ENCODE measurements around the gene BCAN. TPM values are rescaled to one million over a fixed set of nuclear protein-coding genes. Genes with fewer than 3 reads are reported as not detected.
"Not testable (repeated sequence)": the region's sequence is repeated elsewhere in the genome, so short reads cannot be mapped to it uniquely, and the experiment has no call there.

The BCAN gene
- total RNA-seq, 1 donor from 2014 or later: not detected

- intact Hi-C loops (cut with micrococcal nuclease): loop anchor here (1.0 to 5.0 kb wide), 6 partner anchors 11 to 165 kb away; partner anchors contain the start of genes NAXE and PRCC
- Mint-ChIP-seq H3K4me3 (peak overlapping the region; percentile 100), H3K27me3 (ENCODE audit: insufficient read depth) (no peaks in the 10 kb centered on the region), H3K9me3 (no peaks in the 10 kb centered on the region), H3K36me3 (ENCODE audit: low read depth) (peaks cover 24% of the 10 kb centered on the region), H3K4me1 (ENCODE audit: low read depth) (peaks cover 37% of the 10 kb centered on the region), H3K27ac (peak overlapping the region; percentile 45)
- DNase-seq (ENCODE audit: low spot score): no peak
Observed at GRCh38 chr1:156601892-156602291, 40.0 kb upstream of the BCAN start.

- Mint-ChIP-seq H3K27me3 (ENCODE audit: insufficient read depth) (no peaks in the 10 kb centered on the region), H3K9me3 (no peaks in the 10 kb centered on the region), H3K36me3 (ENCODE audit: low read depth) (peaks cover 20% of the 10 kb centered on the region), H3K27ac (peak overlapping the region; percentile 18), H3K4me1 (ENCODE audit: low read depth) (peaks cover 37% of the 10 kb centered on the region), H3K4me3 (peak overlapping the region; percentile 54)
- intact Hi-C loops (cut with micrococcal nuclease): loop anchor here (5.0 kb wide), 1 partner anchor 165 kb away; the partner anchor contains the start of gene PRCC
- no peak for DNase-seq (ENCODE audit: low spot score)
Observed at GRCh38 chr1:156602557-156602993, 39.3 kb upstream of the BCAN start.

DNA sequence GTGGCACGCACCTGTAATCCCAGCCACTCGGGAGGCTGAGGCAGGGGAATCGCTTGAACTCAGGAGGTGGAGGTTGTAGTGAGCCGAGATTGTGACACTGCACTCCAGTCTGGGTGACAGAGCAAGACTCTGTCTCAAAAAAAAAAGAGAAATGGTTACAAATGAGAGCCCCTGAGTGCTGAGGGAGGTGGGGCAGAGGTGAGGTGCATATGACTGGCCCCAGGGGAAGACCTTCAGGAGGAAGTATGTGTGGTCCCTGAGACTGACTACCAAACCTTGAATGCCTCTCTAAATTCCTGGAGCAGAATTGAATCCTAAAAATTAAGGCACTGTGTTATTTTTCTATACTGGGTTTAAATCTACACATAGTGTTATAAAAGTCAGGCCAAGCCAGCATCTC lies 34.6 kb upstream of the BCAN start:
- peaks cover 18% of the 10 kb centered on the region for H3K4me1 Mint-ChIP-seq (ENCODE audit: low read depth)
- intact Hi-C loops (cut with micrococcal nuclease): loop anchor here (5.0 kb wide), 1 partner anchor 35 kb away; the partner anchor contains the start of gene IQGAP3
- H3K27me3 Mint-ChIP-seq (ENCODE audit: insufficient read depth); H3K4me3 Mint-ChIP-seq; H3K27ac Mint-ChIP-seq; H3K36me3 Mint-ChIP-seq (ENCODE audit: low read depth); H3K9me3 Mint-ChIP-seq; DNase-seq (ENCODE audit: low spot score): not testable (repeated sequence)

DNA sequence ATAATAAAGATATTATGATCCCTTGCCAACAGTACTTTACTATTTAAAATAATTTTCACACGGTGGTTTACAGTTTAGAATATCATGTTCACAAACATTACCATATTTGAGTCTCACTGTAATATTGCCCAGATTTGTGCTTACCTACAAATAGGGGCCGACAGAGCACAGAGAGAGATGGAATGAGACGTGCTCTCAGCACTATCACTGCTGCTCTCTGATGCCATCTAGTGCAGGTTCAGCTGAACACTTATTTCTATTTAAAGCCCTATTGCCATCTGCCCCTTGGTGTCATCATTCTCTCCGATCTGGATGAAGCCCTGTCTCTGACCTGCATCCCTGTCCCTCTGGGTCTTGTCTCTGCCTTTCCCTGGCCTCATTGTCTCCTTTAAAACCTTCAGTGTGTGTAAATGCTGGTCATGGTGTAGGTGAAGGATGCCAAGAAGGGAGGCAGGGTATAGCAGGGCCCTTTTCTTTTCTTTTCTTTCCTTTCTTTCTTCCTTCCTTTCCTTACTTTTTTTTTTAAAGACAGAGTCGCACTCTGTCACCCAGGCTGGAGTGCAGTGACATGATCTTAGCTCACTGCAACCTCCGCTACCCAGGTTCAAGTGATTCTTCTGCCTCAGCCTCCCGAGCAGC lies 33.8 kb upstream of the BCAN start:
- H3K36me3 Mint-ChIP-seq (ENCODE audit: low read depth): no peaks in the 10 kb centered on the region
- no peak overlapping the region for H3K4me3 Mint-ChIP-seq
- DNase-seq (ENCODE audit: low spot score): peak; percentile 49
- H3K27me3 Mint-ChIP-seq (ENCODE audit: insufficient read depth): peaks cover 14% of the 10 kb centered on the region
- no peak overlapping the region for H3K27ac Mint-ChIP-seq
- H3K4me1 Mint-ChIP-seq (ENCODE audit: low read depth): peaks cover 12% of the 10 kb centered on the region
- intact Hi-C loops (cut with micrococcal nuclease): loop anchor here (1.0 to 5.0 kb wide), 2 partner anchors 24 to 36 kb away; partner anchors contain the start of gene IQGAP3
- no peaks in the 10 kb centered on the region for H3K9me3 Mint-ChIP-seq

- H3K36me3 Mint-ChIP-seq (ENCODE audit: low read depth): no peaks in the 10 kb centered on the region
- intact Hi-C loops (cut with micrococcal nuclease): loop anchor here (1.0 to 5.0 kb wide), 6 partner anchors 10 to 224 kb away; partner anchors contain the start of genes HAPLN2 and IQGAP3
- H3K27me3 Mint-ChIP-seq (ENCODE audit: insufficient read depth): peaks cover 18% of the 10 kb centered on the region
- H3K9me3 Mint-ChIP-seq: no peaks in the 10 kb centered on the region
- no peak overlapping the region for H3K4me3 Mint-ChIP-seq
- peaks cover 12% of the 10 kb centered on the region for H3K4me1 Mint-ChIP-seq (ENCODE audit: low read depth)
- no peak overlapping the region for H3K27ac Mint-ChIP-seq
- DNase-seq (ENCODE audit: low spot score): peak; percentile 24
Observed at GRCh38 chr1:156608981-156609380, 32.9 kb upstream of the BCAN start.

DNA sequence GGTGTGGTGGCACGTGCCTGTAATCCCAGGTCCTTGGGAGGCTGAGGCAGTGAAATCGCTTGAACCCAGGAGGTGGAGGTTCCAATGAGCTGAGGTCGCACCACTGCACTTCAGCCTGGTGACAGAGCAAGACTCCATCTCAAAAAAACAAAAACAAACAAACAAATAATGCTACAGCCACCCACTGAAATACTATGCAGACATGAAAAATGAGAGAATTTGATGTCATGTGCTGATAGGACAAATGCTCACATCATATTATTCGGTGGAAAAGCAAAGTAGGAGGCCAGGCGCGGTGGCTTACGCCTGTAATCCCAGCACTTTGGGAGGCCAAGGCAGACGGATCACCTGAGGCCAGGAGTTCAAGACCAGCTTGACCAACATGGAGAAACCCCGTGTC lies 31.8 kb upstream of the BCAN start:
- intact Hi-C loops (cut with micrococcal nuclease); DNase-seq (ENCODE audit: low spot score); H3K9me3 Mint-ChIP-seq; H3K36me3 Mint-ChIP-seq (ENCODE audit: low read depth); H3K4me3 Mint-ChIP-seq; H3K27ac Mint-ChIP-seq: not testable (repeated sequence)
- peaks cover 29% of the 10 kb centered on the region for H3K27me3 Mint-ChIP-seq (ENCODE audit: insufficient read depth)
- peaks cover 12% of the 10 kb centered on the region for H3K4me1 Mint-ChIP-seq (ENCODE audit: low read depth)

DNA sequence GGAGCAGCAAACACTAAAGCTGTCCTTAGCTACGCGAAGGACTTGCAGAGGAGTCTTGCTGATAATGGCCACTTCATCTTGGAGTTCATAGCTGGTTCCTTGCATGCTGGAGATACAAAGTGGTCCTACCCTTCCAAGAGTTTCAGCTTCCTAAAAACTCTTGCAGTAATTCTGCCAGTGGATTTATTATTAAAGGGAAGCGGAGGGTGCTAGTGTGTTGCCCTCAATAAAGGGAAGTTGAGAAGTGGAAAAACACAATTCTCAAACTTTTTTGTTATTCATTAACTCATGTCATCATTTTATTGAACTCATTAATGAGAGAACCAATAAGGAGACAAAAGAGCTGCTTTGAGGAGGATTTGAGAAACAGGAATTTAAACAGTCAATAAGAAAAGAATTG lies 29.3 kb upstream of the BCAN start:
- Mint-ChIP-seq H3K4me3 (no peak overlapping the region), H3K27ac (no peak overlapping the region), H3K9me3 (no peaks in the 10 kb centered on the region), H3K4me1 (ENCODE audit: low read depth) (peaks cover 12% of the 10 kb centered on the region), H3K27me3 (ENCODE audit: insufficient read depth) (peaks cover 44% of the 10 kb centered on the region), H3K36me3 (ENCODE audit: low read depth) (no peaks in the 10 kb centered on the region)
- intact Hi-C loops (cut with micrococcal nuclease): no loop called here
- no peak for DNase-seq (ENCODE audit: low spot score)

- Mint-ChIP-seq H3K4me1 (ENCODE audit: low read depth) (no peaks in the 10 kb centered on the region), H3K27me3 (ENCODE audit: insufficient read depth) (peaks cover 66% of the 10 kb centered on the region), H3K27ac (no peak overlapping the region)
Observed at GRCh38 chr1:156615946-156616345, 26.0 kb upstream of the BCAN start.

GRCh38 chr1:156616463-156616862 lies 25.5 kb upstream of the BCAN start:
- H3K36me3 Mint-ChIP-seq (ENCODE audit: low read depth): no peaks in the 10 kb centered on the region
- intact Hi-C loops (cut with micrococcal nuclease): no loop called here
- H3K27ac Mint-ChIP-seq: no peak overlapping the region
- no peak for DNase-seq (ENCODE audit: low spot score)
- H3K4me1 Mint-ChIP-seq (ENCODE audit: low read depth): no peaks in the 10 kb centered on the region
- peaks cover 68% of the 10 kb centered on the region for H3K27me3 Mint-ChIP-seq (ENCODE audit: insufficient read depth)
- no peaks in the 10 kb centered on the region for H3K9me3 Mint-ChIP-seq
- no peak overlapping the region for H3K4me3 Mint-ChIP-seq

More at GRCh38 chr1:156615946-156616345, 26.0 kb upstream of the BCAN start:
- Mint-ChIP-seq H3K36me3 (ENCODE audit: low read depth) (no peaks in the 10 kb centered on the region), H3K9me3 (no peaks in the 10 kb centered on the region), H3K4me3 (no peak overlapping the region)
- intact Hi-C loops (cut with micrococcal nuclease): no loop called here
- DNase-seq (ENCODE audit: low spot score): no peak

- H3K27me3 Mint-ChIP-seq (ENCODE audit: insufficient read depth): peaks cover 75% of the 10 kb centered on the region
- no peak within 1 kb of the TSS for H3K27ac Mint-ChIP-seq
- H3K4me1 Mint-ChIP-seq (ENCODE audit: low read depth): no peaks in the 10 kb centered on the region
- no peak for DNase-seq (ENCODE audit: low spot score)
- intact Hi-C loops (cut with micrococcal nuclease): loop anchor here (1.0 kb wide), 1 partner anchor 10 kb away; no protein-coding TSS in a partner anchor
- H3K9me3 Mint-ChIP-seq: no peaks in the 10 kb centered on the region
- H3K36me3 Mint-ChIP-seq (ENCODE audit: low read depth): no peaks in the 10 kb centered on the region
- H3K4me3 Mint-ChIP-seq: no peak within 1 kb of the TSS
Observed at GRCh38 chr1:156618853-156619581, 22.9 kb upstream of the BCAN start, which contains the start of gene HAPLN2. Gene HAPLN2, plus strand, starts transcription at chr1:156619415. Its CDS starts 4,076 bp downstream, at chr1:156623491.

DNA sequence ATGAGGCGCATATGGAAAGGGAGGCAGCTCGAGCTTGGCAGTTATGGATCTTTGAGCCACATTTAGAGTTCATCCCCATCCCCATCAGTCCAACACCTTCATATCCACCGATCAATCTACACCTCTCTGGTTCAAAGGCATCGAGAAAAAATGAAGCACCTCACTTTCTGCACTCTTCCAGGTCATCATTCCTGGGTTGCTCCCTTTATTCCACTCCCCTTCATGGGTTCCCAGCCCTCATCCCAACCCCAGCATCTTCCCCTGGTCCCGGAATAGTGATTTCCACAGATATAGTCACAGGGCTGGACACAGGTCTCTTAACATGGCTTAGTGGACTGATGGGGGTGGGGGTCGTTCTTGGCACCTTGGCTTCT lies 22.3 kb upstream of the BCAN start:
- Mint-ChIP-seq H3K27ac (no peak overlapping the region), H3K9me3 (no peaks in the 10 kb centered on the region), H3K36me3 (ENCODE audit: low read depth) (no peaks in the 10 kb centered on the region), H3K4me1 (ENCODE audit: low read depth) (no peaks in the 10 kb centered on the region), H3K4me3 (no peak overlapping the region), H3K27me3 (ENCODE audit: insufficient read depth) (peaks cover 72% of the 10 kb centered on the region)
- intact Hi-C loops (cut with micrococcal nuclease): loop anchor here (1.0 kb wide), 1 partner anchor 10 kb away; no protein-coding TSS in a partner anchor
- no peak for DNase-seq (ENCODE audit: low spot score)

- H3K4me1 Mint-ChIP-seq (ENCODE audit: low read depth): peaks cover 8% of the 10 kb centered on the region
- H3K4me3 Mint-ChIP-seq: no peak overlapping the region
- H3K9me3 Mint-ChIP-seq: no peaks in the 10 kb centered on the region
- no peak for DNase-seq (ENCODE audit: low spot score)
- no peaks in the 10 kb centered on the region for H3K36me3 Mint-ChIP-seq (ENCODE audit: low read depth)
- no peak overlapping the region for H3K27ac Mint-ChIP-seq
- H3K27me3 Mint-ChIP-seq (ENCODE audit: insufficient read depth): peaks cover 73% of the 10 kb centered on the region
- intact Hi-C loops (cut with micrococcal nuclease): loop anchor here (5.0 kb wide), 2 partner anchors 85 to 185 kb away; partner anchors contain the start of gene CRABP2
Observed at GRCh38 chr1:156622581-156623297, 19.2 kb upstream of the BCAN start.

Data from activated T-helper 1 cell treated with anti-CD3 and anti-CD28 coated beads, Interleukin-12 subunit alpha, Interleukin-12 subunit beta, Interleukin-2, Interleukin-4 antibody, amounts not matched to agents 30 ng/mL and 10 ng/mL and 1 ng/mL, durations not matched to agents 14 hours and 24 hours and 36 hours (primary cell).